GM19438 (cell line): ENCODE results near the gene GPR21.
A peak's percentile ranks its signal among the peaks of the same experiment; 100 is the strongest.

Experiments used
- ATAC-seq: cut with Tn5 transposase; IDR thresholded peaks from one replicate; pipeline ENCODE4 v1.9.1; 2021; ENCODE audit warnings: low read depth; ENCODE audit not compliant: unreplicated experiment

GPR21 gene, protein sequence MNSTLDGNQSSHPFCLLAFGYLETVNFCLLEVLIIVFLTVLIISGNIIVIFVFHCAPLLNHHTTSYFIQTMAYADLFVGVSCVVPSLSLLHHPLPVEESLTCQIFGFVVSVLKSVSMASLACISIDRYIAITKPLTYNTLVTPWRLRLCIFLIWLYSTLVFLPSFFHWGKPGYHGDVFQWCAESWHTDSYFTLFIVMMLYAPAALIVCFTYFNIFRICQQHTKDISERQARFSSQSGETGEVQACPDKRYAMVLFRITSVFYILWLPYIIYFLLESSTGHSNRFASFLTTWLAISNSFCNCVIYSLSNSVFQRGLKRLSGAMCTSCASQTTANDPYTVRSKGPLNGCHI

DNA sequence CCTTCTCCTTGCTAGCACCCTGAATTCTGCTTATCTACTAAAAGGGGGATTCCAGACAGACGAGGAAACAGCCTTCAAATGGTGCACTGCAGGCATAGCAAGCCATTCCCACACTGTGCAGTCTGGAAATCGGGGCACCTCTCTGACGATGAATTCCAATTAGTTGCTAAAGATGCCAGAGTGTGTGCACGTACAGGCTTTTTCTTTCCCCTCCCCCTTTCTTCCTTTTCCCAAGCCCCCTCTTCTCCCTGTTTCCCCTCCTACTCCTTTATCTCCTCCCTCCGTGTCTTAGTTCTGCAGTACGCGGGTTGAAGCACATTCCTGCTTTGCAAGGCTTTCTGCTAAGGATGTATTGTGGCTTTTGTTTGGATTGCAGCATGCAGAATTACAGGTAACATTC, at the start of gene GPR21:
TSS of gene GPR21 (plus strand) at position 316 of the 400 bp plus-strand sequence. CDS start 900 bp downstream, outside the sequence.
- ATAC-seq = no peak

DNA sequence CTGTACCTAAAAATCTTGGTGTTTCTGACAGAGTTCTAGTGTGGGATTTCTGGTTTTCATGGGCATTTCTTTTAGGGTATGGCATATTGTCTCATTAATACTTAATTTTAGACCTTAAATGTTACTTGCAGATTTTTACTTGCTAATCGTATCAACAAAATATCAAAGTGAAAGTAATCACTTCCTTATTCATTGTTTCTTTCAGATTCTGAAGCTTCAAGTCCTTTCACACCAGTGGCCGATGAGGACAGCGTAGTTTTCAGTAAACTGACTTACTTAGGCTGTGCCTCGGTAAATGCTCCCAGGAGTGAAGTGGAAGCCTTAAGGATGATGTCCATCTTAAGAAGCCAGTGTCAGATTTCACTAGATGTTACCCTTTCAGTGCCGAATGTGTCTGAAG, 47.5 kb upstream of the GPR21 start:
- no peak for ATAC-seq

- no peak for ATAC-seq
Measured at GRCh38 chr9:122988141-122988540, 45.3 kb upstream of the GPR21 start.

- peak; percentile 81 for ATAC-seq
Measured at GRCh38 chr9:122988920-122989621, 44.4 kb upstream of the GPR21 start.

GRCh38 chr9:122991370-122991830, 42.1 kb upstream of the GPR21 start:
- no peak for ATAC-seq

DNA sequence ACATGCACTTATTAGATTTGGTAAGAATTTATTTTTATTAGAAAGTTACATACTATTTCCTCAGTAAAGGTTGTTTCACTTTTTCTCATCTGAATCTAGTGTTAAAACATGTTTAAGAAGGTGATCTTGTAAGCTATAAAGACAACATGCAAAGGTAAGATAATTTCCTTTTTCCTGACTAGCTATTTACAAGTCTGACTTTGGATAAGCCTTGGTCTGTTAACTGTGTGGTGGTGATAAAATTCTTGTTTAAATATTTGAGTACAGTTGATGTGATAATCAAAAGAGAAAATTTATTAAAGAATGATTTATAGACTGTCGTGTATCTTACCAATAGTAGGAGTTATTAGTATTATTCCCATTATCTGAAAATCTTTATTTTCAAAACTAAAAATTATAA, 36.9 kb upstream of the GPR21 start:
- ATAC-seq = no peak

GRCh38 chr9:122998448-122998847, 35.0 kb upstream of the GPR21 start:
- ATAC-seq = no peak

DNA sequence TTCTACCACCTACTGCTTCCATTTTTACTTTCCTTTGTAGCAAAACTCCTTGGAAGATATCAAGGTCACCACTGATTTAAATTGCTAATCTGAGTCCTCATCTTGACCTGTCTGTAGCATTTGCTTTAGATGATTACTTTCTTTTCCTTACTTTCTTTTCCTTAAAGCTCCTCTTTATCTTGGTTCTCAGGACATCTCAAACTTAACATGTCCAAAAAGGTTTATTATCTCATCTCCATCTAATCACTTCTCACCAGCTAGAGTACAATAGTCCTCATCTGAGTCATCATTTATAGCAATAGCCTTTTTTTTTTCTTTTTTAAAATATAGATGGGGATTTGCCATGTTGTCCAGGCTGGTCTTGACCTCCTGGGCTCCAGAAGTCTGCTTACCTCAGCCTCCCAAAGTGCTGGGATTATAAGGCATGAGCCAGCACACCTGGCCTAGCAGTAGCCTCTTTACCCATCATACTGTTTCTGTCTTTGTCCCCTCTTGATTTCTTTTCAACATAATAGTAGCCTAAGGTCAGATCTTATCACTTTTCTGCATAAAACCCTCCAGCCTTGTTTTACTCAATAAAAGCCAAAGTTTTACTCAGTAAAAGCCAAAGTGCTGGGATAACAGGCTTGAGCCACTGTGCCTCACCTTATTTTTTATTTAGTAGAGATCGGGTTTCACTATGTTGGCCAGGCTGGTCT, 32.9 kb upstream of the GPR21 start:
- ATAC-seq = no peak

DNA sequence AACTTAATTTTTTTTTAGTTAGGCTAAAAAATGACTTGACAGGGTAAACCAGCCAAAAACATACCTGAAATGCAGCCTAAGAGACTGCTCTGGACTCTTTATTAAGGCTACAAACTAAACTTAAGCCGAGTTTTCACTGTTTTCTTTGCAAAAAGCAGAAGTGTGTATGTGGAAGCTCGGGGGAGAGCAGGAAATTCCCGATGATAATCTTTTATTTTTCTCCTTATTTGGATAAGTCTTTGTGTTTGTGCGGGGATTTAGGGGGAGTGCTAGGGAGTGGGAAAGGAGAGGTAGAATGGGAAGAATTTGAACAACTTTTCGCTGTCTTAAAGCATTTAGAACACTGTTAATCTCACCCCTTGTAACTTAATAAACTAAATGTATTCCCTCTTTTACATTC, 30.7 kb upstream of the GPR21 start:
- ATAC-seq = no peak

- no peak for ATAC-seq
Measured at GRCh38 chr9:123003466-123003865, 30.0 kb upstream of the GPR21 start.

- no peak for ATAC-seq
Measured at GRCh38 chr9:123005964-123006363, 27.5 kb upstream of the GPR21 start.

DNA sequence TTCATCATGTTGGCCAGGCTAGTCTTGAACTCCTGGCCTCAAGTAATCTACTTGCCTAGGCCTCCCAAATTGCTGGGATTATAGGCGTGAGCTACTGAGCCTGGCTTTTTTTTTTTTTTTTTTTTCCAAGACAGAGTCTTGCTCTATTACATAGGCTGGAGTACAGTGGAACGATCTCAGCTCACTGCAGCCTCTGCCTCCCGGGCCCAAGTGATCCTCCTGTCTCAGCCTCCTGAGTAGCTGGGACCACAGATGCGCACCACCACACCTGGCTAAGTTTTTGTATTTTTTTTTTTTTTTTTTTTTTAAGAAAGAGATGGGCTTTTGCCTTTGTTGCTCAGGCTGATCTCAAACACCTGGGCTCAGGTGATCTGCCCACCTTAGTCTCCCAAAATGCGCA, 26.2 kb upstream of the GPR21 start:
- ATAC-seq = no peak

GRCh38 chr9:123008909-123009308, 24.6 kb upstream of the GPR21 start:
- no peak for ATAC-seq

- ATAC-seq = no peak
Measured at GRCh38 chr9:123011380-123011779, 22.1 kb upstream of the GPR21 start.

GRCh38 chr9:123011878-123012528, 21.5 kb upstream of the GPR21 start:
- ATAC-seq = no peak

DNA sequence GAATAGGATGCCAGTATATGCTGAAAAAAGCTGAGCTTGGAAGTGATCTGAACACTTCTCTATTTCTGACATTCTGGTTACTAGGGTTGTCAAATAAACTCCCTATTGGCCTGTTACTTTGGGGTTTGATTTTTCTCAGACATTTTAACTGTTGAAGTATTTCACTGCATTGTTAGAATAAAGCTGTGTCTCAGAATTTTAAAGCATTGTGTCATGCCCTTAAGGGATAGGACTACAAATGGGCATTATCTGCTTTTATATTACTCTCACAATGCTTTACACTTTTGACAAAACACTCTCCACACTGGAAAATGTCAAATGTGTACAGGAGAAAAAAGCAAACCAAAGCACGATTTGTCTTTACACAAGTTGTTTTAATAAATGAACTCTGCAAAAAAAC, 16.8 kb upstream of the GPR21 start:
- no peak for ATAC-seq

- ATAC-seq = no peak
Measured at GRCh38 chr9:123020796-123021195, 12.7 kb upstream of the GPR21 start.

DNA sequence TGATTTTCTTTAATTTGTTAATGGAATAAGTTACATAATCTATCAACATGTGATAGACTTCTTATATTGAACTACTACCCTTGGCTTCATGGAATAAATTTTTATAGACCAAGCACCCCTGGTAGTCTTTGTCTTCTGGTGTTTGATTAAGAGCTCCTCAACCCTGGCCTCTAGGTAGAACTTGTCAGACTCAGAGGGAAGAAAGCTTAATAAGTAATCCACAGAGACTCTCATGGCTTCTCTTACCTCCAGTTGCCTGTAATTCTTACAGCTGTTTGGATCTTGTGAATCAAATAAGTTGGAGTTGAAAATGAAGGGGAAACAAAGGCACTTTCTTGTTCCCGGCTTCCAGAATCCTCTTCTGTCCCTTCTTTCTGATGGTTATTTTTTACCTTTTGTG, 7.0 kb upstream of the GPR21 start:
- no peak for ATAC-seq

DNA sequence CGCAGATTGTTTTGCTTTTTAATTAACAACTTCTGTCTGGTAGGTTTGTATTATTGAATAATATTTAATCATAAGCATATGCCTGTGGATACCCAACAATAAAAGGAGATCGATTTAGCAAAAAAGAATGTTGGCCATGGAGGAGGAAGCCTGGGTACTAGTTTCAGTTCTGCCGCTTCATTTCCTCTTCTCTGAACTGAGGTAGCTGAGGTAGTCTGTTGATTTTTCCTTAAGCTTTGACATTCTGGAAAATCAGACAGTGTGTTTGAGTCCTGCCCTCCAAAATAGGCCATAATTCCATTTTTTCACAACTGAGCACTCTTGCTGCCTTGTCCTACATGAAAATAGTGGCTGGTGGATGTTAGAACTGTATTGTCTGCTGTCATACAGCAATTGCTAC, 6.0 kb upstream of the GPR21 start:
- ATAC-seq = no peak

- no peak for ATAC-seq
Measured at GRCh38 chr9:123028136-123028535, 5.3 kb upstream of the GPR21 start.

DNA sequence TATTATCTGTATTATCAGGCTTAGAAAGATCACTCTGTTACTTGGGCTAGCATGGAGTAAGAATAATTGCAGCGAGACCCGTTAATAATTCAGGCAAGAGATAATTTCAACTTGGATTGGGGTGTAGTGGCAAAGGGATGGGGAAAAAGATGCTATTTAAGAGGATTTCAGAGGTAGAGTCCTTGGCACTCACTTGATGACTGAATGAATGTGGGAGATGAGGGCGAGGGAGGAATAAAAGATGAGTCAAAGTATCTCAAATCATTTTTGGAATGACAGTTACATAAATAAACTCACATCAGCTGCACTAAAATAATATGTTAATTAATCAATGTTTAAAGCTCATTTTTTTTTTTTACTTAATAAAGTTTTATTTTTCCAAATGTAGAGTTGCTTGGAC, 4.5 kb upstream of the GPR21 start:
- no peak for ATAC-seq
